ENCODE results near the gene IQCM.

The IQCM gene

GRCh38 chr4:149815743-149816142, at the start of gene IQCM:
IQCM (minus strand) TSS chr4:149815843; CDS start chr4:149742691, 73,152 bp downstream.
- in situ Hi-C loops (cut with MboI; ENCODE audit: low sequenced_read_pairs): no loop called here
- no peak for DNase-seq (ENCODE audit: low spot score in 2 of 2)
- Histone ChIP-seq H3K27me3 (ENCODE audit: low read depth) (no peaks in the 10 kb centered on the region), H3K4me3 (no peak within 1 kb of the TSS), H3K4me1 (no peaks in the 10 kb centered on the region), H3K36me3 (replicated peaks) (no peaks in the 10 kb centered on the region), H3K9me3 (no peaks in the 10 kb centered on the region)

GRCh38 chr4:149857446-149857845, 41.8 kb upstream of the IQCM start:
- in situ Hi-C loops (cut with MboI; ENCODE audit: low sequenced_read_pairs): no loop called here
- no peak for DNase-seq (ENCODE audit: low spot score in 2 of 2)
- no peak overlapping the region for H3K4me3 ChIP-seq
- H3K27me3 ChIP-seq (ENCODE audit: low read depth): 0 out of 2 replicates have a peak, but pooled peaks cover 5% of the 10 kb centered on the region
- no peaks in the 10 kb centered on the region for H3K9me3 ChIP-seq
- no peaks in the 10 kb centered on the region for H3K36me3 ChIP-seq (replicated peaks)
- H3K4me1 ChIP-seq: no peaks in the 10 kb centered on the region

- H3K4me3 ChIP-seq: no peak overlapping the region
- no peaks in the 10 kb centered on the region for H3K9me3 ChIP-seq
- no peaks in the 10 kb centered on the region for H3K36me3 ChIP-seq (replicated peaks)
- in situ Hi-C loops (cut with MboI; ENCODE audit: low sequenced_read_pairs): no loop called here
- no peaks in the 10 kb centered on the region for H3K4me1 ChIP-seq
- peak in 1 of 2 experiments; percentile 10 for DNase-seq (ENCODE audit: low spot score in 2 of 2)
- H3K27me3 ChIP-seq (ENCODE audit: low read depth): no peaks in the 10 kb centered on the region
Measured at GRCh38 chr4:149845743-149846142, 30.1 kb upstream of the IQCM start.

- H3K27me3 ChIP-seq (ENCODE audit: low read depth): no peaks in the 10 kb centered on the region
- no peaks in the 10 kb centered on the region for H3K4me1 ChIP-seq
- no peaks in the 10 kb centered on the region for H3K9me3 ChIP-seq
- in situ Hi-C loops (cut with MboI; ENCODE audit: low sequenced_read_pairs): no loop called here
- H3K36me3 ChIP-seq (replicated peaks): no peaks in the 10 kb centered on the region
- no peak overlapping the region for H3K4me3 ChIP-seq
- no peak for DNase-seq (ENCODE audit: low spot score in 2 of 2)
Measured at GRCh38 chr4:149841686-149842085, 26.0 kb upstream of the IQCM start.

- Histone ChIP-seq H3K36me3 (replicated peaks) (no peaks in the 10 kb centered on the region), H3K9me3 (no peaks in the 10 kb centered on the region), H3K27me3 (ENCODE audit: low read depth) (no peaks in the 10 kb centered on the region), H3K4me1 (no peaks in the 10 kb centered on the region), H3K4me3 (no peak overlapping the region)
- in situ Hi-C loops (cut with MboI; ENCODE audit: low sequenced_read_pairs): no loop called here
- no peak for DNase-seq (ENCODE audit: low spot score in 2 of 2)
Measured at GRCh38 chr4:149838036-149838435, 22.4 kb upstream of the IQCM start.

GRCh38 chr4:149836546-149836945, 20.9 kb upstream of the IQCM start:
- DNase-seq (ENCODE audit: low spot score in 2 of 2): no peak
- no peaks in the 10 kb centered on the region for H3K36me3 ChIP-seq (replicated peaks)
- no peaks in the 10 kb centered on the region for H3K27me3 ChIP-seq (ENCODE audit: low read depth)
- no peaks in the 10 kb centered on the region for H3K9me3 ChIP-seq
- no peaks in the 10 kb centered on the region for H3K4me1 ChIP-seq
- in situ Hi-C loops (cut with MboI; ENCODE audit: low sequenced_read_pairs): no loop called here
- H3K4me3 ChIP-seq: no peak overlapping the region

- Histone ChIP-seq H3K4me3 (no peak overlapping the region), H3K27me3 (ENCODE audit: low read depth) (no peaks in the 10 kb centered on the region), H3K36me3 (replicated peaks) (no peaks in the 10 kb centered on the region), H3K4me1 (no peaks in the 10 kb centered on the region), H3K9me3 (no peaks in the 10 kb centered on the region)
- DNase-seq (ENCODE audit: low spot score in 2 of 2): no peak
- in situ Hi-C loops (cut with MboI; ENCODE audit: low sequenced_read_pairs): no loop called here
Measured at GRCh38 chr4:149835280-149835679, 19.6 kb upstream of the IQCM start.

GRCh38 chr4:149831656-149832208, 16.1 kb upstream of the IQCM start:
- H3K4me1 ChIP-seq: no peaks in the 10 kb centered on the region
- no peaks in the 10 kb centered on the region for H3K27me3 ChIP-seq (ENCODE audit: low read depth)
- H3K9me3 ChIP-seq: no peaks in the 10 kb centered on the region
- in situ Hi-C loops (cut with MboI; ENCODE audit: low sequenced_read_pairs): no loop called here
- H3K4me3 ChIP-seq: no peak overlapping the region
- H3K36me3 ChIP-seq (replicated peaks): no peaks in the 10 kb centered on the region
- DNase-seq (ENCODE audit: low spot score in 2 of 2): no peak

- Histone ChIP-seq H3K27me3 (ENCODE audit: low read depth) (no peaks in the 10 kb centered on the region), H3K4me3 (no peak overlapping the region), H3K9me3 (no peaks in the 10 kb centered on the region), H3K36me3 (replicated peaks) (no peaks in the 10 kb centered on the region), H3K4me1 (no peaks in the 10 kb centered on the region)
- in situ Hi-C loops (cut with MboI; ENCODE audit: low sequenced_read_pairs): no loop called here
- no peak for DNase-seq (ENCODE audit: low spot score in 2 of 2)
Measured at GRCh38 chr4:149830823-149831222, 15.2 kb upstream of the IQCM start.

GRCh38 chr4:149825336-149825735, 9.7 kb upstream of the IQCM start:
- H3K4me3 ChIP-seq: no peak overlapping the region
- H3K9me3 ChIP-seq: no peaks in the 10 kb centered on the region
- no peaks in the 10 kb centered on the region; the same call in 1 of the 2 replicates for H3K27me3 ChIP-seq (ENCODE audit: low read depth)
- no peaks in the 10 kb centered on the region for H3K36me3 ChIP-seq (replicated peaks)
- DNase-seq (ENCODE audit: low spot score in 2 of 2): no peak
- in situ Hi-C loops (cut with MboI; ENCODE audit: low sequenced_read_pairs): no loop called here
- no peaks in the 10 kb centered on the region for H3K4me1 ChIP-seq

GRCh38 chr4:149823769-149824221, 8.2 kb upstream of the IQCM start:
- DNase-seq (ENCODE audit: low spot score in 2 of 2): no peak
- Histone ChIP-seq H3K4me3 (no peak overlapping the region), H3K27me3 (ENCODE audit: low read depth) (no peaks in the 10 kb centered on the region; the same call in 1 of the 2 replicates), H3K4me1 (no peaks in the 10 kb centered on the region), H3K36me3 (replicated peaks) (no peaks in the 10 kb centered on the region), H3K9me3 (no peaks in the 10 kb centered on the region)
- in situ Hi-C loops (cut with MboI; ENCODE audit: low sequenced_read_pairs): no loop called here

- H3K27me3 ChIP-seq (ENCODE audit: low read depth): no peaks in the 10 kb centered on the region; the same call in 1 of the 2 replicates
- no peaks in the 10 kb centered on the region for H3K36me3 ChIP-seq (replicated peaks)
- no peaks in the 10 kb centered on the region for H3K4me1 ChIP-seq
- no peak for DNase-seq (ENCODE audit: low spot score in 2 of 2)
- in situ Hi-C loops (cut with MboI; ENCODE audit: low sequenced_read_pairs): no loop called here
- H3K4me3 ChIP-seq: no peak overlapping the region
- H3K9me3 ChIP-seq: no peaks in the 10 kb centered on the region
Measured at GRCh38 chr4:149801416-149801815, 14.2 kb downstream of the IQCM start.

GRCh38 chr4:149799546-149799945, 16.1 kb downstream of the IQCM start:
- Histone ChIP-seq H3K4me1 (no peaks in the 10 kb centered on the region), H3K36me3 (replicated peaks) (no peaks in the 10 kb centered on the region), H3K4me3 (no peak overlapping the region), H3K9me3 (no peaks in the 10 kb centered on the region), H3K27me3 (ENCODE audit: low read depth) (no peaks in the 10 kb centered on the region; the same call in 1 of the 2 replicates)
- in situ Hi-C loops (cut with MboI; ENCODE audit: low sequenced_read_pairs): no loop called here
- DNase-seq (ENCODE audit: low spot score in 2 of 2): no peak

GRCh38 chr4:149796381-149796780, 19.3 kb downstream of the IQCM start:
- in situ Hi-C loops (cut with MboI; ENCODE audit: low sequenced_read_pairs): no loop called here
- DNase-seq (ENCODE audit: low spot score in 2 of 2): no peak

GRCh38 chr4:149795256-149795655, 20.4 kb downstream of the IQCM start:
- Histone ChIP-seq H3K4me3 (no peak overlapping the region), H3K4me1 (no peaks in the 10 kb centered on the region), H3K9me3 (no peaks in the 10 kb centered on the region), H3K36me3 (replicated peaks) (no peaks in the 10 kb centered on the region), H3K27me3 (ENCODE audit: low read depth) (peaks cover 9% of the 10 kb centered on the region)
- in situ Hi-C loops (cut with MboI; ENCODE audit: low sequenced_read_pairs): no loop called here
- no peak for DNase-seq (ENCODE audit: low spot score in 2 of 2)

More at GRCh38 chr4:149796381-149796780, 19.3 kb downstream of the IQCM start:
- Histone ChIP-seq H3K27me3 (ENCODE audit: low read depth) (peaks cover 9% of the 10 kb centered on the region), H3K4me1 (no peaks in the 10 kb centered on the region), H3K9me3 (no peaks in the 10 kb centered on the region), H3K36me3 (replicated peaks) (no peaks in the 10 kb centered on the region), H3K4me3 (no peak overlapping the region)

All from HAP-1 (cell line).